ENCODE data around the gene ATOH8.
"Not testable (repeated sequence)": the region's sequence is repeated elsewhere in the genome, so short reads cannot be mapped to it uniquely, and the experiment has no call there.

DNA sequence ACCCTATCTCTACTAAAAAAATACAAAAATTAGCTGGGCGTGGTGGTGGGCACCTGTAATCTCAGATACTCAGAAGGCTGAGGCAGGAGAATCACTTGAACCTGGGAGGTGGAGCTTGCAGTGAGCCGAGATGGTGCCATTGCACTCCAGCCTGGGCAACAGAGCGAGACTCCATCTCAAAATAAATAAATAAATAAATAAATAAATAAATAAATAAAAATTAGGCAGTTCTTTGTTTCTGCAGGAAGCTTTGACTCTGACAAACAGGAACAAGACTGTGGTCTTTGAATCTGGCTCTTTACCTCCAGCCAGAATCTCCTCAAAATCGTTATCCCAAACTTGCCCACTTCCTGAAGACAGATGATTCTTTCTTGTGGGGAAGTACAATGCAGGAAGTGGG, 75.6 kb downstream of the ATOH8 start:
- not testable (repeated sequence) for TF ChIP-seq CTCF, POLR2A (IDR thresholded peaks at IDR 0.05)

Data from thyroid gland (tissue), 4 donors.